GM19463 (cell line): ENCODE data around the gene CEP170B.
"Not testable (repeated sequence)": the region's sequence is repeated elsewhere in the genome, so short reads cannot be mapped to it uniquely, and the experiment has no call there.

Experiments
- ATAC-seq: cut with Tn5 transposase; IDR thresholded peaks from one replicate; pipeline ENCODE4 v1.9.1; 2021; ENCODE audit warnings: mild to moderate bottlenecking, moderate library complexity; ENCODE audit not compliant: unreplicated experiment

Gene CEP170B

DNA sequence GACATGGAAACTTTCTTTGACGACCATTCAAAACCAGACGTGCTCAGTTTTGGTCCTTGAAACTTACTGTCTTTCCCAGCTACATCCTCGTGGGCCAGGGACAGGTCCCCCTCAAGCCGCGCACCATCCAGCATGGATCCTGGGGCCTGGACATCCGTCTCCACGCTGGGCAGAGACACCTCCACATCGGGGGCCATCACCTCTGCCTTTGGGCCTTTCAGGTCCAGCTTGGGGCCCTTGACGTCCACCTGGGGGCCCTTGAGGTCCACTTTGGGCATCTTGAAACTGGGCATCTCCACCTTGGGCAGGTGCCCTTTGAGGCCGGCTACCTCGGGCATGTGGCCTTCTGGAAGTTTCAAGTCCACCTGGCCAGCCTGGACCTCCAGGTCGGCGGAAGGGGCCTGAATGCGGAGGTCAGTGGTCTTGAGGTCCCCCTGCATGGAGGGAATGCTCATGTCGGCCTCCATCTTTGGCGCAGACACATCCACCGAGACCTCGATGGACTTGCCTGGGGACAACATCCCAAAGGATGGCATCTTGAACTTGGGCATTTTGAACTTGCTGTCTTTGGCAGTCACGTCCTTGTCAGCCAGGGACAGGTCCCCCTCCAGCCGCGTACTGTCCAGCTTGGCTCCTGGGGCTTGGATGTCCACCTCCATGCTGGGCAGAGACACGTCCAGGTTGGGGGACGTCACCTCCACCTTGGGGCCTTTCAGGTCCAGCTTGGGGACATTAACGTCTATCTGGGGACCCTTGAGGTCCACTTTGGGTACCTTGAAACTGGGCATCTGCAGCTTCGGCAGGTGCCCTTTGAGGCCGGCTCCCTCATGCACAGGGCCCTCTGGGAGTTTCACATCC lies 76.7 kb downstream of the CEP170B start:
- ATAC-seq, result no peak

DNA sequence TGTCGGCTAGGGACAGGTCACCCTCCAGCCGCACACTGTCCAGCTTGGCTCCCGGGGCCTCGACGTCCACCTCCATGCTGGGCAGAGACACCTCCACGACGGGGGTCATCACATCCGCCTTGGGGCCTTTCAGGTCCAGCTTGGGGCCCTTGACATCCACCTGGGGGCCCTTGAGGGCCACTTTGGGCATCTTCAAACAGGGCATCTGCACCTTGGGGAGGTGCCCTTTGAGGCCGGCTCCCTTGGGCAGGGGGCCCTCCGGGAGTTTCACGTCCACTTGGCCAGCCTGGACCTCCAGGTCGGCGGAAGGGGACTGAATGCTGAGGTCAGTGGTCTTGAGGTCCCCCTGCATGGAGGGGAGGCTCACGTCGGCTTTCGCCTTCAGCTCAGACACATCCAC lies 77.5 kb downstream of the CEP170B start:
- no peak for ATAC-seq

DNA sequence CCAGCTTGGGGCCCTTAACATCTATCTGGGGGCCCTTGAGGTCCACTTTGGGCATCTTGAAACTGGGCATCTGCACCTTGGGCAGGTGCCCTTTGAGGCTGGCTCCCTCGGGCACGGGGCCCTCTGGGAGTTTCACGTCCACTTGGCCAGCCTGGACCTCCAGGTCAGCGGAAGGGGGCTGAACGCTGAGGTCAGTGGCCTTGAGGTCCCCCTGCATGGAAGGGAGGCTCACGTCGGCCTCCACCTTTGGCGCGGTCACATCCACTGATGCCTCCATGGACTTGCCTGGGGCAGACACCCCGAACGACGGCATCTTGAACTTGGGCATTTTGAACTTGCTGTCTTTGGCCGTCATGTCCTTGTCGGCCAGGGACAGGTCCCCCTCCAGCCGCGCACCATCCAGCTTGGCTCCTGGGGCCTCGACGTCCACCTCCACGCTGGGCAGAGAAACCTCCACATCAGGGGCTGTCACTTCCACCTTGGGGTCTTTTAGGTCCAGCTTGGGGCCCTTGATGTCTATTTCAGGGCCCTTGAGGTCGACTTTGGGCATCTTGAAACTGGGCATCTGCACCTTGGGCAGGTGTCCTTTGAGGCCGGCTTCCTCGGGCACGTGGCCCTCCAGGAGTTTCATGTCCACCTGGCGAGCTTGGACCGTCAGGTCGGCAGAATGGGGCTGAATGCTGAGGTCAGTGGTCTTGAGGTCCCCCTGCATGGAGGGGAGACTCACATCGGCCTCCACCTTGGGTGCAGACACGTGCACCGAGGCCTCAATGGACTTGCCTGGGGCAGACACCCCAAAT lies 78.3 kb downstream of the CEP170B start:
- not testable (repeated sequence) for ATAC-seq

DNA sequence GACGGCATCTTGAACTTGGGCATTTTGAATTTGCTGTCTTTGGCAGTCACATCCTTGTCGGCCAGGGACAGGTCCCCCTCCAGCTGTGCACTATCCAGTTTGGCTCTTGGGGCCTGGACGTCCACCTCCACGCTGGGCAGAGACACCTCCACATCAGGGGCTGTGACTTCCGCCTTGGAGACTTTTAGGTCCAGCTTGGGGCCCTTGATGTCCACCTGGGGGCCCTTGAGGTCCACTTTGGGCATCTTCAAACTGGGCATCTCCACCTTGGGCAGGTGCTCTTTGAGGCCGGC lies 78.9 kb downstream of the CEP170B start:
- ATAC-seq, result not testable (repeated sequence)

- ATAC-seq, result not testable (repeated sequence)
These were observed 79.6 kb downstream of the CEP170B start for GRCh38 chr14:104944436-104945205.

DNA sequence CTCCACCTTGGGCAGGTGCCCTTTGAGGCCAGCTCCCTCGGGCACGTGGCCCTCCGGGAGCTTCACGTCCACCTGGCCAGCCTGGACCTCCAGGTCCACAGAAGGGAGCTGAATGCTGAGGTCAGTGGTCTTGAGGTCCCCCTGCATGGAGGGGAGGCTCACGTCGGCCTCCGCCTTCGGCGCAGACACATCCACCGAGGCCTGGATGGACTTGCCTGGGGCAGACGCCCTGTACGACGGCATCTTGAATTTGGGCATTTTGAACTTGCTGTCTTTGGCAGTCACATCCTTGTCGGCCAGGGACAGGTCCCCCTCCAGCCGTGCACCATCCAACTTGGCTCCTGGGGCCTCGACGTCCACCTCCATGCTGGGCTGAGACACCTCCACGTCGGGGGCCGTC lies 80.2 kb downstream of the CEP170B start:
- ATAC-seq, result not testable (repeated sequence)
